ENCODE results near the gene LRRN1. TPM values are rescaled to one million over a fixed set of nuclear protein-coding genes. Genes with fewer than 3 reads are reported as not detected.

LRRN1 gene
- total RNA-seq, 2 donors from 2014 or later, result 11.0 to 58.4 TPM

GRCh38 chr3:3778641-3779270 lies 20.5 kb upstream of the LRRN1 start:
- intact Hi-C loops (cut with DNase I), result no loop called here
- Histone ChIP-seq H3K4me3 (no peak overlapping the region), H3K4me1 (replicated peaks) (no peaks in the 10 kb centered on the region), H3K27ac (no peak overlapping the region), H3K27me3 (replicated peaks; ENCODE audit: insufficient read depth) (no peaks in the 10 kb centered on the region), H3K36me3 (no peaks in the 10 kb centered on the region), H3K9me3 (no peaks in the 10 kb centered on the region)
- WGBS, result 46% methylated on average over 4 of the region's 4 CpGs
- DNase-seq (ENCODE audit: low spot score), result no peak
- TF ChIP-seq POLR2AphosphoS5 (IDR thresholded peaks at IDR 0.05) (no peak), CTCF (IDR thresholded peaks at IDR 0.05) (no peak), POLR2A (IDR thresholded peaks at IDR 0.05) (no peak)

DNA sequence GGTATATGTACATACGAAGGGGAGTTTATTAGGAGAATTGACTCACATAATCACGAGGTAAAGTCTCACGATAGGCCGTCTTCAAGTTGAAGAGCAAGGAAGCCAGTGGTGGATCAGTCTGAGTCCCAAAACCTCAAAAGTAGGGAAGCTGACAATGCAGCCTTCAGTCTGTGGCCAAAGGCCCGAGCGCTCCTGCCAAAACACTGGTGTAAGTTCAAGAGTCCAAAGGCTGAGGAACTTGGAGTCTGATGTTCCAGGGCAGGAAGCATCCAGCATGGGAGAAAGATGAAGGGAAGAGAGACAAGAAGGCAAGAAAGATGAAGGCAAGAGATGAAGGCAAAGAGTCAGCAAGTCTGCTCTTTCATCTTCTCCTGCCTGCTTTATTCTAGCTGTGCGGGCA lies 16.8 kb upstream of the LRRN1 start:
- no peaks in the 10 kb centered on the region for H3K9me3 ChIP-seq
- H3K36me3 ChIP-seq, result no peaks in the 10 kb centered on the region
- no peaks in the 10 kb centered on the region for H3K27me3 ChIP-seq (replicated peaks; ENCODE audit: insufficient read depth)
- TF ChIP-seq CTCF (IDR thresholded peaks at IDR 0.05) (no peak), POLR2A (IDR thresholded peaks at IDR 0.05) (no peak), POLR2AphosphoS5 (IDR thresholded peaks at IDR 0.05) (no peak)
- intact Hi-C loops (cut with DNase I), result no loop called here
- no peaks in the 10 kb centered on the region for H3K4me1 ChIP-seq (replicated peaks)
- DNase-seq (ENCODE audit: low spot score), result no peak
- no peak overlapping the region for H3K4me3 ChIP-seq
- 83% methylated on average over 7 of the region's 7 CpGs for WGBS
- H3K27ac ChIP-seq, result no peak overlapping the region

GRCh38 chr3:3783210-3783609 lies 16.0 kb upstream of the LRRN1 start:
- intact Hi-C loops (cut with DNase I), result no loop called here
- H3K27me3 ChIP-seq (replicated peaks; ENCODE audit: insufficient read depth), result no peaks in the 10 kb centered on the region
- no peak for TF ChIP-seq POLR2A (IDR thresholded peaks at IDR 0.05)
- no peak for TF ChIP-seq POLR2AphosphoS5 (IDR thresholded peaks at IDR 0.05)
- no peak for TF ChIP-seq CTCF (IDR thresholded peaks at IDR 0.05)
- H3K36me3 ChIP-seq, result no peaks in the 10 kb centered on the region
- no peak overlapping the region for H3K27ac ChIP-seq
- no peak for DNase-seq (ENCODE audit: low spot score)
- 83% methylated on average over 4 of the region's 4 CpGs for WGBS
- H3K4me1 ChIP-seq (replicated peaks), result no peaks in the 10 kb centered on the region
- no peaks in the 10 kb centered on the region for H3K9me3 ChIP-seq
- no peak overlapping the region for H3K4me3 ChIP-seq

DNA sequence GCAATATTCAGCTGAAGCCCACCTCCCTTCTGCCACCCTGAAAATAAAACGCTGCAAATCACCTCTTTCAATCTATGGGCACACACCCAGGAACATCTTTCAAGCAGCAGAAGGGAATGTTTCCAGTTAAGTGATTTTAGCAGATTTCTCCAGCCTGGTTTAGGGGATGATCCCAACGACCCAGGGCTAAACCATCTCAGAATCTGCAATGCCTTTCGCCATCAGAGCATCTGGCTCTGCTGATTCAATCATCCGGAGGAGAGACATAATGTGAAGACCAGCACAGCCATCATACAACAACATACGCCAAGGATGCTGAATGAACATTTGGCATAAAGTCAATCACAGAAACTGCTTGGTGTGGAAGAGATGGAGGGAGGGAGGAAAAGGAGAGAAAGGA lies 15.5 kb upstream of the LRRN1 start:
- H3K27me3 ChIP-seq (replicated peaks; ENCODE audit: insufficient read depth), result no peaks in the 10 kb centered on the region
- no peak for DNase-seq (ENCODE audit: low spot score)
- H3K4me3 ChIP-seq, result no peak overlapping the region
- no peak overlapping the region for H3K27ac ChIP-seq
- H3K9me3 ChIP-seq, result no peaks in the 10 kb centered on the region
- intact Hi-C loops (cut with DNase I), result no loop called here
- TF ChIP-seq CTCF (IDR thresholded peaks at IDR 0.05), result no peak
- H3K4me1 ChIP-seq (replicated peaks), result no peaks in the 10 kb centered on the region
- H3K36me3 ChIP-seq, result no peaks in the 10 kb centered on the region
- WGBS, result 59% methylated on average over 5 of the region's 5 CpGs

DNA sequence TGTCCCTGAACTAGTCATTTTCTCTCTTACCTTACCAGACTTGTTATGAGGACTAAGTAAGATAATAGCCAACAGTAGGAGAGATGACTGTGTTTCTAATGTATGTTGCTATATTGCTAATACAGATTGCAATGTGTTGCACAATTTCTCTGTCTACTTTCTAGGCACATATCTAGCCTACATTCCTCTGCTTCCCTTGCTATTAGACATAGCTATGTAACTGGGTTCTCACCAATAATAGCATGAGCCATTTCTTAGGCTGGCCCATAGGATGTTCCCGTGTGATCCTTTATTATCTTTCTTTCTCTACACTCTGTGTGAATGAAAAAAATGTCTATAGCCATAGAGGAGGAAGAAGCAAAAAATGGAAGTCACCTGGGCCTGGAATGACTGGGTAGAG lies 6.8 kb upstream of the LRRN1 start:
- 78% methylated on average over 1 of the region's 1 CpG for WGBS
- H3K27ac ChIP-seq, result no peak overlapping the region
- intact Hi-C loops (cut with DNase I), result no loop called here

More for the DNA sequence above, 6.8 kb upstream of the LRRN1 start:
- H3K36me3 ChIP-seq, result no peaks in the 10 kb centered on the region
- H3K4me3 ChIP-seq, result no peak overlapping the region
- TF ChIP-seq POLR2A (IDR thresholded peaks at IDR 0.05) (no peak), POLR2AphosphoS5 (IDR thresholded peaks at IDR 0.05) (no peak), CTCF (IDR thresholded peaks at IDR 0.05) (no peak)
- no peak for DNase-seq (ENCODE audit: low spot score)
- H3K27me3 ChIP-seq (replicated peaks; ENCODE audit: insufficient read depth), result no peaks in the 10 kb centered on the region
- no peaks in the 10 kb centered on the region for H3K9me3 ChIP-seq
- no peaks in the 10 kb centered on the region for H3K4me1 ChIP-seq (replicated peaks)
